IPS-11a (cell line): ENCODE data around the gene RHEX.

ENCODE experiments used
- H3K4me3 ChIP-seq: one replicate; pipeline ENCODE4 v1.5.1; 2013; ENCODE audit warnings: low read depth, low read length, control low read depth

The RHEX gene

GRCh38 chr1:206083750-206084149 lies 30.8 kb downstream of the RHEX start:
- no peak overlapping the region for H3K4me3 ChIP-seq

GRCh38 chr1:206087091-206087490 lies 34.1 kb downstream of the RHEX start:
- H3K4me3 ChIP-seq: no peak overlapping the region

- H3K4me3 ChIP-seq: no peak overlapping the region
Observed at GRCh38 chr1:206089341-206089740, 36.4 kb downstream of the RHEX start.

GRCh38 chr1:206094024-206094423 lies 41.1 kb downstream of the RHEX start:
- no peak overlapping the region for H3K4me3 ChIP-seq

GRCh38 chr1:206097381-206097780 lies 44.4 kb downstream of the RHEX start:
- no peak overlapping the region for H3K4me3 ChIP-seq

GRCh38 chr1:206098242-206098919 lies 45.4 kb downstream of the RHEX start:
- no peak overlapping the region for H3K4me3 ChIP-seq

GRCh38 chr1:206100226-206100815 lies 47.3 kb downstream of the RHEX start:
- no peak overlapping the region for H3K4me3 ChIP-seq

GRCh38 chr1:206101351-206102045 lies 48.5 kb downstream of the RHEX start:
- no peak overlapping the region for H3K4me3 ChIP-seq

GRCh38 chr1:206102292-206102936 lies 49.4 kb downstream of the RHEX start:
- no peak overlapping the region for H3K4me3 ChIP-seq

GRCh38 chr1:206103979-206104378 lies 51.0 kb downstream of the RHEX start:
- H3K4me3 ChIP-seq: no peak overlapping the region

- no peak overlapping the region for H3K4me3 ChIP-seq
Observed at GRCh38 chr1:206105464-206105995, 52.6 kb downstream of the RHEX start.

GRCh38 chr1:206106328-206107167 lies 53.6 kb downstream of the RHEX start:
- H3K4me3 ChIP-seq: no peak overlapping the region

- H3K4me3 ChIP-seq: no peak overlapping the region
Observed at GRCh38 chr1:206107168-206107544, 54.2 kb downstream of the RHEX start.

GRCh38 chr1:206108635-206109034 lies 55.7 kb downstream of the RHEX start:
- no peak overlapping the region for H3K4me3 ChIP-seq

GRCh38 chr1:206109718-206110117 lies 56.7 kb downstream of the RHEX start:
- no peak overlapping the region for H3K4me3 ChIP-seq

GRCh38 chr1:206110161-206110560 lies 57.2 kb downstream of the RHEX start:
- H3K4me3 ChIP-seq: no peak overlapping the region

- no peak overlapping the region for H3K4me3 ChIP-seq
Observed at GRCh38 chr1:206110820-206111219, 57.8 kb downstream of the RHEX start.

- H3K4me3 ChIP-seq: no peak overlapping the region
Observed at GRCh38 chr1:206111271-206111927, 58.4 kb downstream of the RHEX start.

- no peak overlapping the region for H3K4me3 ChIP-seq
Observed at GRCh38 chr1:206112600-206113301, 59.8 kb downstream of the RHEX start.
